GM23338 (cell line): Measurements from ENCODE around the gene AGER. TPM values are rescaled to one million over a fixed set of nuclear protein-coding genes. Genes with fewer than 3 reads are reported as not detected.

Source experiments
- ATAC-seq: fragments of 200-7000 bp; cut with Tn5 transposase; 3 replicates; pipeline ENCODE4 v1.9.1; 2020
- DNase-seq: peaks from one replicate; pipeline ENCODE4 v3.0.0-alpha.2; 2015; ENCODE audit warnings: low spot score
- H2AFZ ChIP-seq: fragments of 200-600 bp; sonication (generic); 2 replicates; pipeline ENCODE4 v1.8.0; 2016; ENCODE audit warnings: antibody characterized with exemption, mild to moderate bottlenecking, moderate library complexity
- H3F3A ChIP-seq: fragments of 200-600 bp; sonication (generic); replicated peaks from 2 replicates; pipeline ENCODE4 v1.8.0; 2017; ENCODE audit warnings: antibody characterized with exemption, mixed run types, low read depth
- H3K27ac ChIP-seq: fragments of 200-600 bp; sonication (generic); 2 replicates; pipeline ENCODE4 v1.6.1; 2016; ENCODE audit warnings: low read depth
- H3K27me3 ChIP-seq: fragments of 200-600 bp; sonication (generic); 2 replicates; pipeline ENCODE4 v1.8.0; 2016; ENCODE audit warnings: mild to moderate bottlenecking, mixed run types, moderate library complexity; ENCODE audit not compliant: insufficient read depth
- H3K36me3 ChIP-seq: fragments of 200-600 bp; sonication (generic); 2 replicates; pipeline ENCODE4 v1.8.0; 2016; ENCODE audit warnings: mild to moderate bottlenecking; ENCODE audit not compliant: insufficient read depth
- H3K4me1 ChIP-seq: fragments of 200-600 bp; sonication (generic); 2 replicates; pipeline ENCODE4 v1.8.0; 2016; ENCODE audit warnings: mild to moderate bottlenecking, moderate library complexity; ENCODE audit not compliant: insufficient read depth
- H3K4me2 ChIP-seq: fragments of 200-600 bp; sonication (generic); 2 replicates; pipeline ENCODE4 v1.7.1; 2017; ENCODE audit warnings: mixed run types
- H3K4me3 ChIP-seq: fragments of 200-600 bp; sonication (generic); 2 replicates; pipeline ENCODE4 v1.6.1; 2016; ENCODE audit warnings: mixed run types
- H3K79me2 ChIP-seq: fragments of 200-600 bp; sonication (generic); replicated peaks from 2 replicates; pipeline ENCODE4 v1.8.0; 2017; ENCODE audit warnings: mild to moderate bottlenecking; ENCODE audit not compliant: insufficient read depth
- H3K9me2 ChIP-seq: fragments of 200-600 bp; sonication (generic); 2 replicates; pipeline ENCODE4 v1.8.0; 2017; ENCODE audit not compliant: insufficient read depth
- H4K20me1 ChIP-seq: fragments of 200-600 bp; sonication (generic); replicated peaks from 2 replicates; pipeline ENCODE4 v1.8.0; 2017; ENCODE audit warnings: mild to moderate bottlenecking; ENCODE audit not compliant: insufficient read depth
- H3K27ac Mint-ChIP-seq: 2 replicates; pipeline ENCODE4 v1.8.0; 2020; ENCODE audit warnings: inconsistent platforms, mild to moderate bottlenecking, moderate library complexity, mixed read lengths
- H3K27me3 Mint-ChIP-seq: 3 replicates; pipeline ENCODE4 v1.8.0; 2022; ENCODE audit warnings: low read depth, mild to moderate bottlenecking, moderate library complexity, mixed read lengths, inconsistent platforms; ENCODE audit not compliant: insufficient read depth, poor library complexity
- H3K36me3 Mint-ChIP-seq: 3 replicates; pipeline ENCODE4 v1.8.0; 2021; ENCODE audit warnings: low read depth, mild to moderate bottlenecking, inconsistent platforms, moderate library complexity, mixed read lengths
- H3K4me1 Mint-ChIP-seq: 3 replicates; pipeline ENCODE4 v1.8.0; 2020; ENCODE audit warnings: mild to moderate bottlenecking, inconsistent platforms, mixed read lengths
- H3K4me3 Mint-ChIP-seq: 3 replicates; pipeline ENCODE4 v1.8.0; 2021; ENCODE audit warnings: moderate library complexity, mild to moderate bottlenecking, inconsistent platforms, mixed read lengths
- H3K9me3 Mint-ChIP-seq: 3 replicates; pipeline ENCODE4 v1.8.0; 2020; ENCODE audit warnings: moderate library complexity, mild to moderate bottlenecking, inconsistent platforms, mixed read lengths
- CREB1 ChIP-seq: fragments of 250-450 bp; sonication (Bioruptor Pico); IDR thresholded peaks from 2 replicates; pipeline ENCODE4 v1.5.0; 2020; ENCODE audit warnings: low read depth, mild to moderate bottlenecking, moderate library complexity
- ETS1 ChIP-seq: IDR thresholded peaks from 2 replicates; pipeline ENCODE4 v1.6.1; 2016; ENCODE audit warnings: antibody characterized with exemption
- EZH2 ChIP-seq: fragments of 200-600 bp; sonication (generic); IDR thresholded peaks from one replicate; pipeline ENCODE4 v1.8.0; 2017; ENCODE audit warnings: antibody characterized with exemption, mild to moderate bottlenecking, low read depth; ENCODE audit not compliant: unreplicated experiment
- EZH2phosphoT487 ChIP-seq: fragments of 200-600 bp; sonication (generic); IDR thresholded peaks from one replicate; pipeline ENCODE4 v1.8.1; 2018; ENCODE audit warnings: antibody characterized with exemption; ENCODE audit not compliant: unreplicated experiment
- JUNB ChIP-seq: IDR thresholded peaks from one replicate; pipeline ENCODE4 v1.6.1; 2016; ENCODE audit warnings: antibody characterized with exemption; ENCODE audit not compliant: unreplicated experiment
- NANOG ChIP-seq: IDR thresholded peaks from 2 replicates; pipeline ENCODE4 v1.6.1; 2016; ENCODE audit warnings: antibody characterized with exemption, borderline replicate concordance
- POLR2AphosphoS5 ChIP-seq: IDR thresholded peaks from 2 replicates; pipeline ENCODE4 v1.6.1; 2016; ENCODE audit warnings: antibody characterized with exemption, low read depth
- REST ChIP-seq: IDR thresholded peaks from one replicate; pipeline ENCODE4 v1.6.1; 2018; ENCODE audit warnings: antibody characterized with exemption; ENCODE audit not compliant: unreplicated experiment
- STAT1 ChIP-seq: IDR thresholded peaks from one replicate; pipeline ENCODE4 v1.6.1; 2016; ENCODE audit warnings: antibody characterized with exemption; ENCODE audit not compliant: unreplicated experiment
- ZNF114 ChIP-seq: fragments of 250-450 bp; sonication (Bioruptor Pico); IDR thresholded peaks from 2 replicates; pipeline ENCODE4 v1.5.0; 2020; ENCODE audit warnings: mild to moderate bottlenecking, moderate library complexity
- ZNF331 ChIP-seq: fragments of 250-450 bp; sonication (Bioruptor Pico); IDR thresholded peaks from 2 replicates; pipeline ENCODE4 v1.5.0; 2020; ENCODE audit warnings: low read depth, mild to moderate bottlenecking, moderate library complexity
- polyA plus RNA-seq: library from polyadenylated mRNA; unstranded; fragments of >200 nt; fragmentation: Nextera tagmentation; extraction: Ambion mirVana; gene quantifications from 2 replicates; pipeline ENCODE4 v1.2.1, GENCODE V29; 2016
- total RNA-seq: library from RNA; depleted of rRNA; stranded (reverse); fragments of >200 nt; shearing (Covaris generic); gene quantifications from 2 replicates; pipeline ENCODE4 v1.2.3, GENCODE V29; 2014

The AGER gene
- total and polyA plus RNA-seq, 2 experiments from 2014 or later, result 2.3 to 3.4 TPM

- TF ChIP-seq REST, result no peak
Observed at GRCh38 chr6:32171234-32171633, 12.8 kb downstream of the AGER start (continued).

- TF ChIP-seq STAT1 (no peak), REST (no peak), EZH2phosphoT487 (no peak), ETS1 (no peak), CREB1 (no peak), ZNF114 (CRISPR knock-in tag) (no peak), JUNB (no peak), NANOG (no peak), POLR2AphosphoS5 (no peak), ZNF331 (no peak), EZH2 (no peak)
Observed at GRCh38 chr6:32170294-32170693, 13.8 kb downstream of the AGER start.

More at GRCh38 chr6:32170294-32170693, 13.8 kb downstream of the AGER start:
- Mint-ChIP-seq H3K4me1 (peaks cover 31% of the 10 kb centered on the region), H3K36me3 (peaks cover 50% of the 10 kb centered on the region), H3K27ac (no peak overlapping the region; the same call in 1 of the 2 replicates), H3K4me3 (no peak overlapping the region), H3K9me3 (no peaks in the 10 kb centered on the region), H3K27me3 (peaks cover 8% of the 10 kb centered on the region)
- H3K27me3 ChIP-seq, result no peaks in the 10 kb centered on the region
- H4K20me1 ChIP-seq, result peaks cover 19% of the 10 kb centered on the region; the same call in 1 of the 2 replicates
- H2AFZ ChIP-seq, result no peak overlapping the region
- H3K27ac ChIP-seq, result no peak overlapping the region
- DNase-seq (no peak), ATAC-seq (no peak)
- H3K4me1 ChIP-seq, result peaks cover 25% of the 10 kb centered on the region
- H3K4me3 ChIP-seq, result no peak overlapping the region
- no peaks in the 10 kb centered on the region; the same call in 1 of the 2 replicates for H3K36me3 ChIP-seq
- H3F3A ChIP-seq, result peaks cover 12% of the 10 kb centered on the region
- H3K4me2 ChIP-seq, result no peak overlapping the region
- peaks cover 36% of the 10 kb centered on the region for H3K79me2 ChIP-seq
- H3K9me2 ChIP-seq, result no peaks in the 10 kb centered on the region
